GM10266 (cell line): Measurements from ENCODE around the gene PTPRC.

Source experiments
- DNase-seq: peaks from one replicate; pipeline ENCODE4 v3.0.0; 2012; ENCODE audit errors: extremely low spot score
- TF ChIP-seq, protein P1 (sequence below): IDR thresholded peaks from 2 replicates; pipeline ENCODE4 v1.5.1; 2012; ENCODE audit warnings: mild to moderate bottlenecking, low read depth; ENCODE audit not compliant: control insufficient read depth, insufficient read depth; ENCODE audit errors: missing control alignments

PTPRC gene

DNA sequence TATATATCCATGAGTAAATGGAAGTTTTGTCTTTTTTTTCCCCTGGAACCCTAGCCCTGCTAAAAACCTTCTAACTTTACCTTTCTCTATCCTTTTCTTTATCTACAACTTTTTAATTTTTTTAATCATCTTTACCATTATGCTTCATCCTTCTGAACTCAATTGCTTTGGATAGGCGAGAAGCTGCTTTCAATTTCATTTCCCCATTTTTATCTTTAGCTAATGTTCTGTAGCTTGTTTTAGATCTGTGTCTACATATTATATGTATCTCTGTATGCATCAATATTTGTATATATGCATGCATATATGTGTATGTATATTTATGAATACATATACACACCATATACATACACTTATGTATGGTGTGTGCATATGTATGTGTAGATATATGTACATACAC, 57.4 kb downstream of the PTPRC start:
- TF ChIP-seq, protein P1, sequence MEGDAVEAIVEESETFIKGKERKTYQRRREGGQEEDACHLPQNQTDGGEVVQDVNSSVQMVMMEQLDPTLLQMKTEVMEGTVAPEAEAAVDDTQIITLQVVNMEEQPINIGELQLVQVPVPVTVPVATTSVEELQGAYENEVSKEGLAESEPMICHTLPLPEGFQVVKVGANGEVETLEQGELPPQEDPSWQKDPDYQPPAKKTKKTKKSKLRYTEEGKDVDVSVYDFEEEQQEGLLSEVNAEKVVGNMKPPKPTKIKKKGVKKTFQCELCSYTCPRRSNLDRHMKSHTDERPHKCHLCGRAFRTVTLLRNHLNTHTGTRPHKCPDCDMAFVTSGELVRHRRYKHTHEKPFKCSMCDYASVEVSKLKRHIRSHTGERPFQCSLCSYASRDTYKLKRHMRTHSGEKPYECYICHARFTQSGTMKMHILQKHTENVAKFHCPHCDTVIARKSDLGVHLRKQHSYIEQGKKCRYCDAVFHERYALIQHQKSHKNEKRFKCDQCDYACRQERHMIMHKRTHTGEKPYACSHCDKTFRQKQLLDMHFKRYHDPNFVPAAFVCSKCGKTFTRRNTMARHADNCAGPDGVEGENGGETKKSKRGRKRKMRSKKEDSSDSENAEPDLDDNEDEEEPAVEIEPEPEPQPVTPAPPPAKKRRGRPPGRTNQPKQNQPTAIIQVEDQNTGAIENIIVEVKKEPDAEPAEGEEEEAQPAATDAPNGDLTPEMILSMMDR = no peak
- no peak for DNase-seq

DNA sequence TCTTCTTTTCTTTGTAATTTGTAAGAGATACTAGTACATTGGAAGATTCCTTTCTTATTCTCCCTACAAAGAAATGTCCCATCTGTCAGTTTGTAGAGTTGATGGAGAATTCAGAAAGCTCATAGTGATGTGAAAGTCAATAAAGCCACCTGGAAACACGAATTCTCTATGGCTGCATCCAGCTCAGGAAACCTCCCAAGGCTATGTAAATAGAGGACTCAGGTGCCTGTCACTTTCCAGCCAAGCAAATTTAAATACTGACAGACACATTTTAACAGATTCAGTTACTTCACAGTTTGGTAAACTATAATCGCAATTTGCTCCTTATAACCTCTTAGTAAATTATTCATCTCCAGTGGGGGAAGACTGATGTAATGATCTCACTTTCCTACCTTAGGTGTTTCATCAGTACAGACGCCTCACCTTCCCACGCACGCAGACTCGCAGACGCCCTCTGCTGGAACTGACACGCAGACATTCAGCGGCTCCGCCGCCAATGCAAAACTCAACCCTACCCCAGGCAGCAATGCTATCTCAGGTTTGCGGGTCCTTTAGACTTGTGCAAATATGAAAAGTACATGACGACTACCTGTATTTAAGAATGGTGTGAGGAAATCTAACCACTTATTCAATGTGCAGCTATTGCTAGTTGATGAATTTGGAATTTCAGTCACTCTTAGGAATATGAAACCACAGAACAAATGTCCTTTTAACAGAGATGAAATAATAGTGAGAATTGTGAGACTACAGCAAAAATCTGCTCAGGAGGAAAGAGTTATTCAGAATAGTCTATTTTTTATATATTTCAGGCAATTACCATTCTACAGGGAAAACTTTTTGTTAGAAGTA, 60.6 kb downstream of the PTPRC start:
- DNase-seq = no peak

DNA sequence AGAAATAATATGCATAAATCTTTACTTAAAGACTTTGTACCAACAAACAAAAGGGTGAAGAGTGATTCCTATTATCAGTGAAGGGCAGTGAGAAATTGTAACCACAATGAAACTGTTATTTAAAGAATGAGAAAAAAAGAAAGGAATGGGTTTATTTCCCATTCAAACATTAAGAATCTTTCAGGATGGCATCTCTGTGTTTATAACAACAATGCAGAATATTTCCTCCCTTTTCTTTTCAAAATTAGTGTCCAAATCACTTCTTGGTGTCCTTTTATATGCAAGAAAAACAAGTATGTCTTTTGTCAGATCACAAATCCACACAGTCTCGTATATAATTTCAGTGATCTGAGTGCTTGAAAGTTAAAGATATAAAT, 61.2 kb downstream of the PTPRC start:
- DNase-seq = no peak
- TF ChIP-seq, protein P1 = no peak

More for the DNA sequence above, 60.6 kb downstream of the PTPRC start:
- TF ChIP-seq, protein P1 = no peak

DNA sequence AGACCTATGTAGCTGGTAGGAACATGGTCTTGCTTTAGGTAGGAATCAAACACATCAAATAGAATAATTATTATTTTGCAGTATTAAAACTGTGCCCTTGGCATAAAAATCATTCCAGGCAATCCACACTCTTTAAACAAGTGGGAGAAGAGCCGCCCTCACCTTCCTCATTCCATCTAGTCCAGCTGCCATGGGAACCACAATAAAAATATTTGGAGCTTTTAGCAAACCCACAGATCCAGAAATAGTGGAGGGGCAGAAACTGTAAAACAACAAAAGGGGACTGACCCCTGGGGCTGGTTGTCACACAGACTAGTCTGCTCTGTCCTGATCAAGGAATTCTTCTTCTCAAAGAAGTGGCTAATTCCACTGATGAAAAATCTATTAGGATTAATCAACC, 61.6 kb downstream of the PTPRC start:
- TF ChIP-seq, protein P1 = no peak
- DNase-seq = no peak

DNA sequence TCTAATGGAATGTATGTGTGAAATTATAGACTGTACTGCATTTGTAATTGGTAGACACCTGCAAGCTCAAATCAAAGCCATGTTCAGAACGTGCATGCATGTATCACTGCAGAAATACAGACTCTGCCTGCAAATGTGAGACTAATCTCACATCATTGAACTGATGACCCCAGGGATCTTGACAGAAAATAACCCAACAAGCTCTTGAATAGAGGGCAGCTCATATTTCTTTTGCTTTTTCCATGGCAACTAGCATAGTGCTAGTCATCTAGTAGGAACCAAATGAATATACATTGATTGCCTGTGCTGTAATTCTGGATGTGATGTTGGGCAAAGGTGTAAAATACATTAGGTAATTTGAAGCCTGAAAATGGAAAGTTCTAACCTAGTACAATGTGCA, 62.4 kb downstream of the PTPRC start:
- TF ChIP-seq, protein P1 = no peak
- no peak for DNase-seq

DNA sequence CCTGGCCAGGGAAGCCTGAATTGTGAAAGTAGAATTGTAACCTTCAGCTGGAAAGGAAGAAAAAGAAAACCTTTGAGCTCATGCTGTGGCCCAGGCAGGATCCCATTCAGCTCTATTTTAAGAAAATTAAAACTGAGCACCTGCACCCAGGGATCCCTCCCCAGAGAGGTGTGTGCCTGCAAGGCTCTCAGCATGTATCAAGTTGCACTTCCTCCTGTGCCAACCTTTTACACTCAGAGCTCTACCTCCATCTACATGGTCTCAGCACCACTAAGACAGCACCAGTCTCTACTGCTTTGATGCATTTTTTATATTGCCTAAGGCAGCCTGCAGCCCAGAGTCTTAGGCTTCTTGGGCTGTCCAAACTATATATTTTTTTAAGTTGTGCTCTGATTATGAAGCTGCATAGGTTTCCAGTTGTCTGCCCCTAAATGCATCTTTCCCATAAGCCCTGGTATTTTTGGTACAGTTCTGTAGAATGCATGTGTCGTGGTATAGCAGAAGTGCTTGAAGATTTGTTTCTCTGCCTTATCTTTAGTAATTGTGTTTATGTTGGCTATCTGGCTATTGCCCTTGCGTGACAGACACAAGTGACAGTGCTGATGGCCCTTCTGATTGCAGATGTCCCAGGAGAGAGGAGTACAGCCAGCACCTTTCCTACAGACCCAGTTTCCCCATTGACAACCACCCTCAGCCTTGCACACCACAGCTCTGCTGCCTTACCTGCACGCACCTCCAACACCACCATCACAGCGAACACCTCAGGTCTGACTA, 63.1 kb downstream of the PTPRC start:
- TF ChIP-seq, protein P1 = no peak
- DNase-seq = no peak
